Mucosa of descending colon (tissue), 3 donors: ENCODE results near the gene FAF1. TPM values are rescaled to one million over a fixed set of nuclear protein-coding genes. Genes with fewer than 3 reads are reported as not detected.

Experiments used
- ATAC-seq: fragments of 200-7000 bp; cut with Tn5 transposase; one replicate; pipeline ENCODE4 v1.9.1; 2020; ENCODE audit warnings: mild to moderate bottlenecking, moderate library complexity
- DNase-seq, 3 donors: peaks; one replicate each; pipeline ENCODE4 v3.0.0-alpha.2; 2020
- H3K36me3 ChIP-seq: fragments of 200-600 bp; one replicate; pipeline ENCODE4 v1.8.0; 2021; ENCODE audit warnings: low read depth, mild to moderate bottlenecking
- H3K4me1 ChIP-seq: fragments of 200-600 bp; one replicate; pipeline ENCODE4 v1.8.0; 2021; ENCODE audit warnings: low read depth, mild to moderate bottlenecking
- H3K4me3 ChIP-seq: fragments of 200-600 bp; one replicate; pipeline ENCODE4 v1.8.0; 2021; ENCODE audit warnings: mild to moderate bottlenecking
- H3K9me3 ChIP-seq: fragments of 200-600 bp; one replicate; pipeline ENCODE4 v1.8.0; 2021; ENCODE audit warnings: mild to moderate bottlenecking
- CTCF ChIP-seq: fragments of 200-600 bp; IDR thresholded peaks from one replicate; pipeline ENCODE4 v1.8.0; 2022; ENCODE audit warnings: antibody characterized with exemption, mild to moderate bottlenecking
- intact Hi-C, 2 donors: fragments of 100-400 bp; cut with DNase I in 1 of 2; cut with micrococcal nuclease in 1 of 2; formaldehyde crosslinking; loops; one replicate each; pipeline versions ENCODE4 v1.11.0 to v1.11.1; 2022; cut with DNase I, micrococcal nuclease
- total RNA-seq, 3 donors: library from RNA; stranded (reverse); fragmentation: NEBNext Ultra II Directional in 2 of 3; extraction: Animal tissue kit (Norgen Biotek cat#: 25700) in 2 of 3; gene quantifications; one replicate each; pipeline versions ENCODE4 v1.2.1 to v1.2.4, GENCODE V29; 2021 to 2023
- donor health status: DM: no; HTN: no; CAD: no; lungs with moderate emphysema.
- donor health status: DM: no; HTN: no; CAD: no.
- donor health status: DM: no; HTN: yes; CAD: no.

FAF1 gene
- total RNA-seq, 3 donors from 2014 or later = 48.6 to 70.9 (median 57.7) TPM

DNA sequence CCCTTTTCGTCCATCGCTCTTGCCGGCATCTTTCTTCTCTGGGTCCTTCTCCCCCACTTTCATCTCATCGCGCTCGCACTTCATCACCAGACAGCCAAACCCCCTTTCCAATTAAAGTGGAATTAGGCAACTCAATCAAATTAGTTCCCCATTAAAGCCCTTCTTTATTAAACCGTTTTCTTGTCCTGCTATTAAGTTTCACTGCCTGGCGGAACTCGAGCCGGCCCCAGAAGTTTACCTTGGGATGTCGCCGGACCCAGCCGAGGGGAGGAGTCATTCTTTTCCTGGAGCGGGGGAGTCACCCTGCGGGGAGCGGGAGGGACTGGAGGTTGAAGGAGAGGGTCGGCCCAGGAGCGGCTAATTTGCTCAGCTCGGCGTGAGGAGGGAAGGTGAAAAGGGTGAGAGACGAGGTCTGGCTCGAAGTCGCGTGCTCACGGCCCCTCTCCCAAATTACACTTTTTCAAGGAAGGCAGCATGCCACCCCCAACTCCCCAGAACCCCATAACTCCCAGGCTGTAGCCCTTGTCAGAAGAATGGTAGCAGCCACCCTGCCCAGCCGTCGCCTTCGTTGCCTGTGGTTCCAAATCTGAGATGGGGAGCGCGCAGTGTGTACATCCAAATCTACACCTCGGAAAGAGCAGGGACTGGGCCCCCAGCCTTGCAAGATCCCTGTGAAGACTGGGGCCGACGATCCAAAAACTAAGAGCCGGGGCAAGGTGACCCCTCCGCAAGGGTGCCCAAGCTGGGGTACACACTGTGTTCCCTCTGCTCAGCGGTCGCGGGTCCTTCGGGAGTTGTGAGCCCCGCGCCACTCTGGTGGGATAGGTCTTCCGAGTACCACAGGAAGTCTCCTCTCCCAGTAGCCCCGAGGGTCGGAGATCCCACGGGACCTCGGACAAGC lies 543.3 kb downstream of the FAF1 start:
- TF ChIP-seq CTCF = no peak
- Histone ChIP-seq H3K36me3 (no peaks in the 10 kb centered on the region), H3K4me1 (peaks cover 15% of the 10 kb centered on the region), H3K9me3 (peaks cover 4% of the 10 kb centered on the region), H3K4me3 (no peak overlapping the region)
- DNase-seq = no peak
- intact Hi-C loops = no loop called here
- ATAC-seq = no peak

- Histone ChIP-seq H3K36me3 (no peaks in the 10 kb centered on the region), H3K4me3 (no peak overlapping the region), H3K9me3 (peaks cover 4% of the 10 kb centered on the region), H3K4me1 (peaks cover 14% of the 10 kb centered on the region)
- no peak for DNase-seq
- no peak for ATAC-seq
- intact Hi-C loops = no loop called here
- no peak for TF ChIP-seq CTCF
Measured at GRCh38 chr1:50416150-50416527, 543.9 kb downstream of the FAF1 start.

GRCh38 chr1:50415235-50416149 lies 544.6 kb downstream of the FAF1 start:
- DNase-seq (no peak), ATAC-seq (no peak)
- no peak for TF ChIP-seq CTCF
- Histone ChIP-seq H3K4me3 (no peak overlapping the region), H3K9me3 (peaks cover 4% of the 10 kb centered on the region), H3K36me3 (no peaks in the 10 kb centered on the region), H3K4me1 (peaks cover 10% of the 10 kb centered on the region)
- intact Hi-C loops = no loop called here

DNA sequence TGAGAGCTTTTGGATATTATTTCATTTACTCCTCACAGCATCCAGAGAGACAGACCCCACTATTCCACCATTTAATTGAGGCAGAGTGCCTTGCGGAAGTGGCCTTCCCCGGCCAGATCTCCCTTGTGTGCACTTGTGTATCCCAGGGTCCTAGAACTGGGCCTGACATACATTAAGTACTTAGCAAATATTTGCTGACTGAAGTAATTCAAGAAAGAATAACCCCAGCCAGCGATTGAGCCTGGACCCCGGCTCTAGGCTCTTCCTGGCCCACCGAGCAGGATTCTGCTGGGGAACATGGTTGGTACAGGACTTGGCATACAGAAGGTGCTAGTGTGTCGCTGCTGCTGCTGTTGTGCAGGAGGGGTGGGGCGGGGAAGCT lies 545.2 kb downstream of the FAF1 start:
- Histone ChIP-seq H3K9me3 (peaks cover 4% of the 10 kb centered on the region), H3K36me3 (no peaks in the 10 kb centered on the region), H3K4me1 (peaks cover 10% of the 10 kb centered on the region), H3K4me3 (no peak overlapping the region)
- ATAC-seq (no peak), DNase-seq (no peak)
- intact Hi-C loops = no loop called here
- no peak for TF ChIP-seq CTCF

DNA sequence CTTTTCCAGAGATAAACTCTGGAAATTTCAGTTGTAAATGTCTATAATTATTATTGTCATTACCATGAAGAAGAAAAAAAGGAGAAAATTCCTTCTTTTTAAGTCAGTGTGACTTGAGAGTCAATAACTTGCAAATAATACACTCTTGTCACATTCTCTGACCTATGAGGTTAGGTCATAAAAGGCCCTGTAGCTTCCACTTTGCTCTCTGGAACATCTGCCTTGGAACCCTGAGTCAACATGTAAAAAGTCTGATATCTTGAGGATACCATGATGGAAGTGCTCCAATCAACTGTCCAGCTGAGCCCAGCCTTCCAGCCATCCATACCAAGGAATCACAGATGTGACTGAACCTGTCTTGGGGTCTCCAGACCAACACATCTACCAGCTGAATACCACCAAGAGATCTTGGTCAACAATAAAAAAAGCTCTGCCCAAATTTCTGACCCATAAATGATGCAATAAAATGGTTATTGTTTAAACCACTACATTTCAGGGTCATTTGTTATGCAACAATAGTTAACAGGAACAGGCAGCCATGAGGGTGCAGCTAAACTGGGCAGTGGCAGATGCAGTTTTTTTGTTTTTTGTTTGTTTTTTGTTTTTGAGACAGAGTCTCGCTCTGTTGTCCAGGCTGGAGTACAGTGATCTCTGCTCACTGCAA lies 547.1 kb downstream of the FAF1 start:
- Histone ChIP-seq H3K36me3 (no peaks in the 10 kb centered on the region), H3K4me3 (no peak overlapping the region), H3K9me3 (peaks cover 4% of the 10 kb centered on the region), H3K4me1 (no peaks in the 10 kb centered on the region)
- no peak for DNase-seq
- no peak for ATAC-seq
- no peak for TF ChIP-seq CTCF
- intact Hi-C loops = no loop called here
